ENCODE data around the gene DDX19B.
A peak's percentile ranks its signal among the peaks of the same experiment; 100 is the strongest.
"Not testable (repeated sequence)": the region's sequence is repeated elsewhere in the genome, so short reads cannot be mapped to it uniquely, and the experiment has no call there.

DDX19B gene

GRCh38 chr16:70298988-70299938 is at the start of gene DDX19B:
DDX19B (plus strand) TSS chr16:70299186; CDS start chr16:70299298, 112 bp downstream.
- peak; percentile 77 for DNase-seq

GRCh38 chr16:70249697-70250096 is 49.3 kb upstream of the DDX19B start:
- not testable (repeated sequence) for DNase-seq

- peak; percentile 60 for DNase-seq
These were observed 48.0 kb upstream of the DDX19B start for GRCh38 chr16:70250748-70251628.

GRCh38 chr16:70251629-70252354 is 47.2 kb upstream of the DDX19B start, which contains the start of gene EXOSC6:
EXOSC6 (minus strand) TSS chr16:70251940; CDS start chr16:70251900, 40 bp downstream.
- peak; percentile 94 for DNase-seq

GRCh38 chr16:70252355-70252988 is 46.5 kb upstream of the DDX19B start:
- peak; percentile 39 for DNase-seq

GRCh38 chr16:70253291-70254106 is 45.5 kb upstream of the DDX19B start:
- peak; percentile 53 for DNase-seq

- no peak for DNase-seq
These were observed 44.6 kb upstream of the DDX19B start for GRCh38 chr16:70254180-70254964.

GRCh38 chr16:70254965-70255286 is 44.1 kb upstream of the DDX19B start:
- DNase-seq = no peak

GRCh38 chr16:70255574-70255973 is 43.4 kb upstream of the DDX19B start:
- no peak for DNase-seq

- DNase-seq = no peak
These were observed 41.6 kb upstream of the DDX19B start for GRCh38 chr16:70257391-70257790.

GRCh38 chr16:70258065-70258464 is 40.9 kb upstream of the DDX19B start:
- DNase-seq = no peak

GRCh38 chr16:70258946-70259345 is 40.0 kb upstream of the DDX19B start:
- no peak for DNase-seq

- DNase-seq = not testable (repeated sequence)
These were observed 39.1 kb upstream of the DDX19B start for GRCh38 chr16:70259903-70260302.

- DNase-seq = peak; percentile 37
These were observed 31.5 kb upstream of the DDX19B start for GRCh38 chr16:70267516-70267915.

GRCh38 chr16:70267922-70268321 is 31.1 kb upstream of the DDX19B start:
- not testable (repeated sequence) for DNase-seq

- no peak for DNase-seq
These were observed 29.5 kb upstream of the DDX19B start for GRCh38 chr16:70269471-70269870.

GRCh38 chr16:70270176-70270575 is 28.8 kb upstream of the DDX19B start:
- no peak for DNase-seq

- DNase-seq = no peak
These were observed 27.3 kb upstream of the DDX19B start for GRCh38 chr16:70271696-70272095.

- no peak for DNase-seq
These were observed 22.6 kb upstream of the DDX19B start for GRCh38 chr16:70276392-70276791.

GRCh38 chr16:70287304-70287971 is 11.5 kb upstream of the DDX19B start:
- not testable (repeated sequence) for DNase-seq

Measured in stimulated activated CD4-positive, alpha-beta T cell treated with anti-CD3 and anti-CD28 coated beads, Interleukin-15, amount 100 ng/mL, for 24 hours (primary cell).